Erythroblast (primary cell): ENCODE data around the gene SREBF2.

Experiments used
- DNase-seq, 2 experiments: peaks; one replicate each; lab custom pipeline; 2025; lab: John Stamatoyannopoulos, UW
- GATA1 ChIP-seq: IDR thresholded peaks from 2 replicates; pipeline ENCODE4 v1.6.1; 2011; ENCODE audit warnings: low read depth, mild to moderate bottlenecking, control low read depth, low read length, moderate library complexity
- POLR2A ChIP-seq: IDR thresholded peaks from 2 replicates; pipeline ENCODE4 v1.6.1; 2011; ENCODE audit warnings: mild to moderate bottlenecking, low read length

The SREBF2 gene

GRCh38 chr22:41813726-41814410, 19.0 kb upstream of the SREBF2 start:
- TF ChIP-seq GATA1: no peak

GRCh38 chr22:41815716-41816115, 17.2 kb upstream of the SREBF2 start:
- TF ChIP-seq POLR2A (no peak), GATA1 (no peak)
- no peak for DNase-seq

More at GRCh38 chr22:41813726-41814410, 19.0 kb upstream of the SREBF2 start:
- no peak for DNase-seq

GRCh38 chr22:41816241-41816640, 16.7 kb upstream of the SREBF2 start:
- DNase-seq: no peak
- TF ChIP-seq POLR2A (no peak), GATA1 (no peak)

GRCh38 chr22:41816871-41817270, 16.0 kb upstream of the SREBF2 start:
- TF ChIP-seq POLR2A: no peak
- TF ChIP-seq GATA1: no peak
- no peak for DNase-seq

- no peak for TF ChIP-seq GATA1
- no peak for TF ChIP-seq POLR2A
- no peak for DNase-seq
These were observed 14.9 kb upstream of the SREBF2 start for GRCh38 chr22:41818011-41818410.

- TF ChIP-seq POLR2A (no peak), GATA1 (no peak)
- DNase-seq: no peak
These were observed 14.3 kb upstream of the SREBF2 start for GRCh38 chr22:41818596-41818995.

GRCh38 chr22:41819257-41819656, 13.6 kb upstream of the SREBF2 start:
- DNase-seq: no peak
- TF ChIP-seq GATA1 (no peak), POLR2A (no peak)

GRCh38 chr22:41820447-41820846, 12.5 kb upstream of the SREBF2 start:
- no peak for DNase-seq

GRCh38 chr22:41821471-41822316, 11.2 kb upstream of the SREBF2 start:
- no peak for DNase-seq
- no peak for TF ChIP-seq GATA1
- TF ChIP-seq POLR2A: no peak

More at GRCh38 chr22:41820447-41820846, 12.5 kb upstream of the SREBF2 start:
- TF ChIP-seq GATA1 (no peak), POLR2A (no peak)

- TF ChIP-seq POLR2A: no peak
- peak; percentile 65 to 72 for DNase-seq
These were observed 10.4 kb upstream of the SREBF2 start for GRCh38 chr22:41822317-41823057.

GRCh38 chr22:41823797-41824196, 9.1 kb upstream of the SREBF2 start:
- TF ChIP-seq GATA1: no peak
- no peak for TF ChIP-seq POLR2A
- DNase-seq: no peak

GRCh38 chr22:41825376-41825775, 7.5 kb upstream of the SREBF2 start:
- DNase-seq: no peak
- TF ChIP-seq POLR2A: no peak
- TF ChIP-seq GATA1: no peak

- no peak for TF ChIP-seq GATA1
These were observed 6.9 kb upstream of the SREBF2 start for GRCh38 chr22:41826021-41826420.

GRCh38 chr22:41826430-41827383, 6.2 kb upstream of the SREBF2 start:
- TF ChIP-seq POLR2A (no peak), GATA1 (no peak)
- no peak for DNase-seq

More at GRCh38 chr22:41826021-41826420, 6.9 kb upstream of the SREBF2 start:
- DNase-seq: no peak
